Panc1 (cell line): ENCODE data around the gene GRIN3B. TPM values are rescaled to one million over a fixed set of nuclear protein-coding genes. Genes with fewer than 3 reads are reported as not detected.

Experiments used
- ATAC-seq: fragments of 200-7000 bp; cut with Tn5 transposase; 2 replicates; pipeline ENCODE4 v1.9.1; 2020; ENCODE audit warnings: mild to moderate bottlenecking, moderate library complexity
- BruUV-seq: library from RNA; stranded (reverse); fragments of 400-500 nt; replicated peaks from 2 replicates; lab custom pipeline; 2021; lab: Mats Ljungman, UMichigan
- CTCF ChIA-PET: fragments of 300-600 bp; sonication (Branson Sonifier 250); formaldehyde crosslinking; loops from one replicate; lab custom pipeline; 2022; ENCODE audit warnings: antibody characterized with exemption; lab: Charles Lee
- POLR2A ChIA-PET: fragments of 300-600 bp; sonication (Branson Sonifier 250); formaldehyde crosslinking; loops from one replicate; lab custom pipeline; 2022; ENCODE audit warnings: antibody characterized with exemption; lab: Charles Lee
- DNase-seq: peaks from one replicate; pipeline ENCODE4 v3.0.0-alpha.2; 2010; ENCODE audit warnings: low read depth, low spot score
- H3K27ac ChIP-seq: 2 replicates; pipeline ENCODE4 v1.5.1; 2011; ENCODE audit warnings: mild to moderate bottlenecking, low read length, inconsistent platforms
- H3K27me3 ChIP-seq: fragments of 200-500 bp; sonication (Bioruptor generic); 2 replicates; pipeline ENCODE4 v1.6.0; 2014; ENCODE audit warnings: low read length, inconsistent platforms; ENCODE audit not compliant: control insufficient read depth, insufficient read depth
- H3K36me3 ChIP-seq: fragments of 200-500 bp; sonication (Bioruptor generic); 2 replicates; pipeline ENCODE4 v1.5.1; 2014; ENCODE audit warnings: inconsistent platforms, mild to moderate bottlenecking, low read length, moderate library complexity; ENCODE audit not compliant: control insufficient read depth, insufficient read depth
- H3K4me1 ChIP-seq: 2 replicates; pipeline ENCODE4 v1.5.1; 2011; ENCODE audit warnings: inconsistent platforms, mild to moderate bottlenecking, low read length, moderate library complexity; ENCODE audit not compliant: control insufficient read depth, insufficient read depth
- H3K4me3 ChIP-seq, 2 experiments: 2 replicates each; pipeline ENCODE4 v1.5.1; 2011 to 2012; ENCODE audit warnings: low read depth in 2 of 2, low read length in 2 of 2, mild to moderate bottlenecking in 2 of 2, inconsistent platforms in 1 of 2, moderate library complexity in 1 of 2
- H3K9me3 ChIP-seq: fragments of 200-500 bp; sonication (Bioruptor generic); 2 replicates; pipeline ENCODE4 v1.5.1; 2014; ENCODE audit warnings: low read depth, mild to moderate bottlenecking, inconsistent platforms, low read length, moderate library complexity; ENCODE audit not compliant: control insufficient read depth, insufficient read depth
- POLR2AphosphoS5 ChIP-seq: IDR thresholded peaks from 2 replicates; pipeline ENCODE4 v1.6.1; 2012; ENCODE audit warnings: mild to moderate bottlenecking, low read depth, low read length, moderate library complexity
- SIN3A ChIP-seq: IDR thresholded peaks from 2 replicates; pipeline ENCODE4 v1.6.1; 2012; ENCODE audit warnings: low read depth, mild to moderate bottlenecking, low read length, moderate library complexity, borderline replicate concordance; ENCODE audit not compliant: insufficient read depth
- TCF7L2 ChIP-seq: IDR thresholded peaks from 2 replicates; pipeline ENCODE4 v1.6.1; 2011; ENCODE audit warnings: mild to moderate bottlenecking, low read depth, low read length, inconsistent platforms
- in situ Hi-C: cut with HindIII; loops from 2 replicates; pipeline ENCODE4 v1.10.0; 2016; ENCODE audit warnings: low sequenced_read_pairs, low pct_unique_long_range_greater_than_20kb
- intact Hi-C: fragments of 100-400 bp; cut with micrococcal nuclease; formaldehyde crosslinking; loops from one replicate; pipeline ENCODE4 v1.10.0; 2022; ENCODE audit not compliant: unreplicated experiment
- total RNA-seq: library from RNA; stranded (reverse); gene quantifications from one replicate; pipeline ENCODE4 v1.2.1, GENCODE V29; 2021; ENCODE audit not compliant: unreplicated experiment
- TF ChIP-seq, protein P1 (sequence below), 2 experiments: IDR thresholded peaks; 2 replicates each; pipeline ENCODE4 v1.6.1; 2011 to 2012; ENCODE audit warnings: low read depth in 2 of 2, control low read depth in 1 of 2, low read length in 1 of 2, mild to moderate bottlenecking in 1 of 2, moderate library complexity in 1 of 2; ENCODE audit not compliant: insufficient read depth in 1 of 2
- TF ChIP-seq, protein P2 (sequence below): fragments of 450-650 bp; IDR thresholded peaks from 2 replicates; pipeline ENCODE4 v1.5.1; 2017; ENCODE audit warnings: mild to moderate bottlenecking

GRIN3B gene
- total RNA-seq, 1 experiment from 2014 or later, result 4.6 TPM

DNA sequence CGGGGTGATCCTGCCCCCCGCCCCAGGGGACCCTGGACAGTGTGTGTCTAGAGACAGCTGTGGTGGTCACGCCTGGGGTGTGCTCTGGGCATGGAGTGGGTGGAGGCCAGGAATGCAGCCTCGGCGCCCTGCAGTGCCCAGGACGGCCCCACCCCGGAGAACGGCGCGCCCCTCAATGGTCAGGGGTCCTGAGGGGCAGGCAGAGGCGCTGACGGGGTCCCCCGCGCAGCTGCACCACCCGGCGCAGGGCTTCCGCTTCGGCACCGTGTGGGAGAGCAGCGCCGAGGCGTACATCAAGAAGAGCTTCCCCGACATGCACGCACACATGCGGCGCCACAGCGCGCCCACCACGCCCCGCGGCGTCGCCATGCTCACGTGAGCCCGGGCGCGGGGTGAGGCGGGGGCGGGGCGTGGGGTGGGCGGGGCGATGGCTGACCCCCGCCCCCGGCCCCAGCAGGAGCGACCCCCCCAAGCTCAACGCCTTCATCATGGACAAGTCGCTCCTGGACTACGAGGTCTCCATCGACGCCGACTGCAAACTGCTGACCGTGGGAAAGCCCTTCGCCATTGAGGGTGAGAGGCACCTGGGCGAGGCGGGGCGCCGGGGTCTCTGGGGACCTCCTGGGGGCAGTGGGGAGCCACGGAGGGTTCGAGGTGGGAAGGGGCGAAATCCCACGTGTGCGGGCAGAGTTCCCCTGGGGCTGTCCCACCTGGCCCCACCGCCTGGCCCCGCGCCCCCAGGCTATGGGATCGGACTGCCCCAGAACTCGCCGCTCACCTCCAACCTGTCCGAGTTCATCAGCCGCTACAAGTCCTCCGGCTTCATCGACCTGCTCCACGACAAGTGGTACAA is 7.4 kb downstream of the GRIN3B start:
- no peak overlapping the region for H3K27ac ChIP-seq
- TF ChIP-seq TCF7L2 (no peak), SIN3A (no peak), POLR2AphosphoS5 (no peak)
- TF ChIP-seq, protein P1, sequence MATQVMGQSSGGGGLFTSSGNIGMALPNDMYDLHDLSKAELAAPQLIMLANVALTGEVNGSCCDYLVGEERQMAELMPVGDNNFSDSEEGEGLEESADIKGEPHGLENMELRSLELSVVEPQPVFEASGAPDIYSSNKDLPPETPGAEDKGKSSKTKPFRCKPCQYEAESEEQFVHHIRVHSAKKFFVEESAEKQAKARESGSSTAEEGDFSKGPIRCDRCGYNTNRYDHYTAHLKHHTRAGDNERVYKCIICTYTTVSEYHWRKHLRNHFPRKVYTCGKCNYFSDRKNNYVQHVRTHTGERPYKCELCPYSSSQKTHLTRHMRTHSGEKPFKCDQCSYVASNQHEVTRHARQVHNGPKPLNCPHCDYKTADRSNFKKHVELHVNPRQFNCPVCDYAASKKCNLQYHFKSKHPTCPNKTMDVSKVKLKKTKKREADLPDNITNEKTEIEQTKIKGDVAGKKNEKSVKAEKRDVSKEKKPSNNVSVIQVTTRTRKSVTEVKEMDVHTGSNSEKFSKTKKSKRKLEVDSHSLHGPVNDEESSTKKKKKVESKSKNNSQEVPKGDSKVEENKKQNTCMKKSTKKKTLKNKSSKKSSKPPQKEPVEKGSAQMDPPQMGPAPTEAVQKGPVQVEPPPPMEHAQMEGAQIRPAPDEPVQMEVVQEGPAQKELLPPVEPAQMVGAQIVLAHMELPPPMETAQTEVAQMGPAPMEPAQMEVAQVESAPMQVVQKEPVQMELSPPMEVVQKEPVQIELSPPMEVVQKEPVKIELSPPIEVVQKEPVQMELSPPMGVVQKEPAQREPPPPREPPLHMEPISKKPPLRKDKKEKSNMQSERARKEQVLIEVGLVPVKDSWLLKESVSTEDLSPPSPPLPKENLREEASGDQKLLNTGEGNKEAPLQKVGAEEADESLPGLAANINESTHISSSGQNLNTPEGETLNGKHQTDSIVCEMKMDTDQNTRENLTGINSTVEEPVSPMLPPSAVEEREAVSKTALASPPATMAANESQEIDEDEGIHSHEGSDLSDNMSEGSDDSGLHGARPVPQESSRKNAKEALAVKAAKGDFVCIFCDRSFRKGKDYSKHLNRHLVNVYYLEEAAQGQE (IDR thresholded peaks at IDR 0.05; ENCODE audit: insufficient read depth in 1 of 2, low read depth in 2 of 2, low read length in 1 of 2), result no peak
- TF ChIP-seq, protein P2, sequence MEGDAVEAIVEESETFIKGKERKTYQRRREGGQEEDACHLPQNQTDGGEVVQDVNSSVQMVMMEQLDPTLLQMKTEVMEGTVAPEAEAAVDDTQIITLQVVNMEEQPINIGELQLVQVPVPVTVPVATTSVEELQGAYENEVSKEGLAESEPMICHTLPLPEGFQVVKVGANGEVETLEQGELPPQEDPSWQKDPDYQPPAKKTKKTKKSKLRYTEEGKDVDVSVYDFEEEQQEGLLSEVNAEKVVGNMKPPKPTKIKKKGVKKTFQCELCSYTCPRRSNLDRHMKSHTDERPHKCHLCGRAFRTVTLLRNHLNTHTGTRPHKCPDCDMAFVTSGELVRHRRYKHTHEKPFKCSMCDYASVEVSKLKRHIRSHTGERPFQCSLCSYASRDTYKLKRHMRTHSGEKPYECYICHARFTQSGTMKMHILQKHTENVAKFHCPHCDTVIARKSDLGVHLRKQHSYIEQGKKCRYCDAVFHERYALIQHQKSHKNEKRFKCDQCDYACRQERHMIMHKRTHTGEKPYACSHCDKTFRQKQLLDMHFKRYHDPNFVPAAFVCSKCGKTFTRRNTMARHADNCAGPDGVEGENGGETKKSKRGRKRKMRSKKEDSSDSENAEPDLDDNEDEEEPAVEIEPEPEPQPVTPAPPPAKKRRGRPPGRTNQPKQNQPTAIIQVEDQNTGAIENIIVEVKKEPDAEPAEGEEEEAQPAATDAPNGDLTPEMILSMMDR, result no peak
- BruUV-seq, result no TSS peak
- no peaks in the 10 kb centered on the region for H3K9me3 ChIP-seq
- DNase-seq, result no peak
- CTCF ChIA-PET, result no interaction called here
- POLR2A ChIA-PET, result no interaction called here
- intact Hi-C loops (no loop called here), in situ Hi-C loops (no loop called here)
- no peaks in the 10 kb centered on the region for H3K27me3 ChIP-seq
- H3K36me3 ChIP-seq, result no peaks in the 10 kb centered on the region
- ATAC-seq, result no peak
- no peak overlapping the region for H3K4me3 ChIP-seq
- no peaks in the 10 kb centered on the region; the same call in 1 of the 2 replicates for H3K4me1 ChIP-seq

DNA sequence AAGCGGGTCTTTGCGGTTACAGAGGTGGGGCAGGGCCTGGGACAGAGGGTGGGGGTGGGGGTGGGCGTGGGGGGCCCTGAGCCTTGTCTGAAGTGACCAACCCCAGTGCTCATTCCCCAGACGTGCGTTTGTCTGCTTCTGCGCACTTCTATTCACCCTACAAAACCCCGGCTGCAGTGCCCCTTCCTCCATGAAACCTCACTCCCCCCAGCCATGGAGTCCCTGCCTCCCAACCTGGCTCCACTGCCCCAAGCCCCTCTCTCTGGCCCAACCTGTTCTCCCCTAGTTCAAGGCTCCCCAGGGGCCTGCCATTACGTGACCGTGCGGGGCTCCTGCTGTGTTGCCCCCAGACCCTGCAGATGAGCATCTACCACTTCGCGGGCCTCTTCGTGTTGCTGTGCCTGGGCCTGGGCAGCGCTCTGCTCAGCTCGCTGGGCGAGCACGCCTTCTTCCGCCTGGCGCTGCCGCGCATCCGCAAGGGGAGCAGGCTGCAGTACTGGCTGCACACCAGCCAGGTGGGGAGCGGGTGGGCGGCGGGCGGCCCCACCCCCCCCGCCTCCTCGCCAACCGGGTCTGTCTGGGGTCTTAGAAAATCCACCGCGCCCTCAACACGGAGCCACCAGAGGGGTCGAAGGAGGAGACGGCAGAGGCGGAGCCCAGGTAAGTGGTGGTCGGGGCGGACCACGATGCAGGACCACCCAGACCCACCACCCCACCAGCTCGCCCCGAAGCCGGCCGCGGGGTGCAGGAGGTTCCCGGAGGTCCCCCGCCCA is 8.2 kb downstream of the GRIN3B start:
- H3K4me1 ChIP-seq, result no peaks in the 10 kb centered on the region; the same call in 1 of the 2 replicates
- no peak overlapping the region for H3K27ac ChIP-seq
- intact Hi-C loops, result no loop called here
- no peak for DNase-seq
- no peaks in the 10 kb centered on the region for H3K27me3 ChIP-seq
- in situ Hi-C loops, result no loop called here
- H3K36me3 ChIP-seq, result no peaks in the 10 kb centered on the region
- POLR2A ChIA-PET, result no interaction called here
- no peak for ATAC-seq
- TF ChIP-seq POLR2AphosphoS5 (no peak), TCF7L2 (no peak), SIN3A (no peak)
- TF ChIP-seq, protein P1 (IDR thresholded peaks at IDR 0.05; ENCODE audit: insufficient read depth in 1 of 2, low read depth in 2 of 2, low read length in 1 of 2), result no peak
- TF ChIP-seq, protein P2, result no peak
- no TSS peak for BruUV-seq
- no peak overlapping the region for H3K4me3 ChIP-seq
- no peaks in the 10 kb centered on the region for H3K9me3 ChIP-seq
- CTCF ChIA-PET, result no interaction called here
